ENCODE data around the gene THAP2. TPM values are rescaled to one million over a fixed set of nuclear protein-coding genes. Genes with fewer than 3 reads are reported as not detected.

THAP2 gene
- total RNA-seq, 4 donors from 2014 or later = 2.4 to 11.6 (median 3.0) TPM

DNA sequence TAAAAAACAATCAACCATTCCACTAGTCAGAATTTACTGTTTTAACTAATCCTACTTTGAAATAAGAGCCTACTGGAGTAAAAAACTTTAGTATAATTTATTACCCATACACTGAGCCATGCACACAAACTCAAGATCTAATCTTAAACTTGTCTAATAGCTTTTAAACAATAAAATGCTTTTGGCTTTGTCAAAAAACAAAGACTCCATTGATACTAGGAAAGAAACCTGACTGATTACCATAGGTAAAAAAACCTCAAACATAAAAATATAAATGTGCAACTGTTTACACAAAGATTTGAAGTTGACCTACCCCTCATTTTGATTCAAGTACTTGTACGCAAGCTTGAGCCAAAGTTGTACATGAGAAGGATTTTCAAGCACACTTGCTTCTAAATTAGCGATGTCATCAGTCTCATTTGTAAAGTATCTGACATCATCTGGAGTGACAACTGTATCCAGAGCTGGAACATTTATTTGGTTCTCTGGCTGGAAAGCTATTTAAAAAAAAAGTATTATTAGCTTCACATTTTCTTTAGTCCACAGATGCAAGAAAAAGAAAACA lies 36.6 kb upstream of the THAP2 start:
- no peaks in the 10 kb centered on the region for H3K27me3 ChIP-seq
- H3K4me3 ChIP-seq (replicated peaks in 1 of 3) = no peak overlapping the region
- 95% methylated on average over 2 of the region's 2 CpGs for WGBS, 2 donors
- H3K36me3 ChIP-seq = peaks cover 73 to 76% of the 10 kb centered on the region in 2 donors
- TF ChIP-seq, protein P1, sequence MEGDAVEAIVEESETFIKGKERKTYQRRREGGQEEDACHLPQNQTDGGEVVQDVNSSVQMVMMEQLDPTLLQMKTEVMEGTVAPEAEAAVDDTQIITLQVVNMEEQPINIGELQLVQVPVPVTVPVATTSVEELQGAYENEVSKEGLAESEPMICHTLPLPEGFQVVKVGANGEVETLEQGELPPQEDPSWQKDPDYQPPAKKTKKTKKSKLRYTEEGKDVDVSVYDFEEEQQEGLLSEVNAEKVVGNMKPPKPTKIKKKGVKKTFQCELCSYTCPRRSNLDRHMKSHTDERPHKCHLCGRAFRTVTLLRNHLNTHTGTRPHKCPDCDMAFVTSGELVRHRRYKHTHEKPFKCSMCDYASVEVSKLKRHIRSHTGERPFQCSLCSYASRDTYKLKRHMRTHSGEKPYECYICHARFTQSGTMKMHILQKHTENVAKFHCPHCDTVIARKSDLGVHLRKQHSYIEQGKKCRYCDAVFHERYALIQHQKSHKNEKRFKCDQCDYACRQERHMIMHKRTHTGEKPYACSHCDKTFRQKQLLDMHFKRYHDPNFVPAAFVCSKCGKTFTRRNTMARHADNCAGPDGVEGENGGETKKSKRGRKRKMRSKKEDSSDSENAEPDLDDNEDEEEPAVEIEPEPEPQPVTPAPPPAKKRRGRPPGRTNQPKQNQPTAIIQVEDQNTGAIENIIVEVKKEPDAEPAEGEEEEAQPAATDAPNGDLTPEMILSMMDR (IDR thresholded peaks at IDR 0.05) = no peak
- TF ChIP-seq POLR2A (IDR thresholded peaks at IDR 0.05) = no peak
- no peak overlapping the region for H3K27ac ChIP-seq
- H3K4me1 ChIP-seq = no peaks in the 10 kb centered on the region
- DNase-seq = no peak
- no peaks in the 10 kb centered on the region for H3K9me3 ChIP-seq
- intact Hi-C loops (cut with DNase I) = no loop called here

DNA sequence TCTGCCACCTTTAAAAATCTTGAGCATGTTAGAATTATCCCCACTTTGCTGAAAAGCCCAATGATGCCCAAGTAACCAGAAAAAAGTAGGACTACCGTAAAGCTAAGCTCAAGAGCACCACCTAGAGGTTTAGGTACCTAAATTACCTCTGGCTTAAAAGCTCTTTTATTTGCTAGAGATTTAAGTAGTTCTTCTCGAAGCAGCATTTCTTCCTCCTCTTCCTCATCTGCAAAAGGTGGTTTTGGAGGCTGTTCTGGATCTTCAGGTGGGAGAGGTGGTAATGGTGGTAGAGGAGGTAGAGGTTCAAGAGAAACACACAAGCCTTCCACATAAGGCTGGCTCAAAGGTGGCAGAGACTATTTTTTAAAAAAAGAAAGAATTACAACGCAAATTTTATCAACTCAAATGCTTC lies 27.4 kb upstream of the THAP2 start:
- intact Hi-C loops (cut with DNase I) = no loop called here
- H3K36me3 ChIP-seq = peaks cover 32 to 55% of the 10 kb centered on the region in 2 donors
- H3K4me1 ChIP-seq = no peaks in the 10 kb centered on the region
- no peaks in the 10 kb centered on the region for H3K9me3 ChIP-seq
- no peak overlapping the region for H3K4me3 ChIP-seq (replicated peaks in 1 of 3)
- no peaks in the 10 kb centered on the region for H3K27me3 ChIP-seq
- no peak for DNase-seq
- H3K27ac ChIP-seq = no peak overlapping the region
- TF ChIP-seq, protein P1 (IDR thresholded peaks at IDR 0.05) = peak; percentile 30 to 75 (median 54)
- TF ChIP-seq POLR2A (IDR thresholded peaks at IDR 0.05) = no peak
- 36 to 41% methylated on average over 3 of the region's 3 CpGs for WGBS, 2 donors

DNA sequence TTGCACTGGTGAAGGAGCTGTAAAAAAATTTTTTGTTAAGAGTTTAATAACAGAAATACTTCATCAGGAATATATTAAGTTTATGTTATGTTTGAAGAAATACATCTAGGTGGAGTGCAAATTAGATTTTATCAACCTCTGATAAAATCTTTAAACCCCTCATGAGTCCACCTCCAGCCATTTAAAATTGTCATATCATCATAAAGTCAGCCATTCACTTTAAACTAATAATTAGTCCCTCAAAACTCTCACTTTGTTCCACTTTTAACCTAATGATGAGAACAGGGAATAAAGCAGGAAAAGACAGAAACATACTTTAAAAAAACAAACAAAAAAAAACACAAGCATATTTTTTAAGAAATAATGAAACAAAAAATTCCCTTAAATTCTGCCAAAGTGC lies 25.6 kb upstream of the THAP2 start:
- intact Hi-C loops (cut with DNase I) = no loop called here

DNA sequence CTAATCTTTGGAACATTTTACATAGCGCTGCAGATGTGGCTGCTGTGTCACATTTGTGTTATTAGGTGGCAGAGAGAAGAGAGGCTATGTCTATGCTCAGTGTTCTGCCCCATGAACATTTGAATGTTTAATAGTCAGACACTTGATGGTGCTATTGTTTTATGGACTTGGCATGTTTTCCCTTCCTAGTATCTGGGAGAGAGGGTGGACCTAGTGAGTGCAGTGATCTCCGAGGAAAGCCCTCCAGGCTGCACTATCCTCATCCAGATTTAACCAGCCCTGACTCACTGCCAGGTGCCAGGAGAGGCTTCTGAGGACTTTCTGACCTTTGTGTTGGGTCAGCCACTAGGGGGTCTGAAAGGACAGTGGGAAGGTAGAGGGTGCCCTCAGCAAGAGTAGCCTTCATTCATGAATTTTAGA lies 24.8 kb upstream of the THAP2 start:
- Histone ChIP-seq H3K9me3 (no peaks in the 10 kb centered on the region), H3K27ac (no peak overlapping the region), H3K27me3 (no peaks in the 10 kb centered on the region), H3K4me1 (no peaks in the 10 kb centered on the region), H3K4me3 (replicated peaks in 1 of 3) (no peak overlapping the region), H3K36me3 (peaks cover 28 to 58% of the 10 kb centered on the region in 2 donors)
- intact Hi-C loops (cut with DNase I) = no loop called here
- peak; percentile 9 to 17 for DNase-seq
- WGBS, 2 donors = 71 to 75% methylated on average over 2 of the region's 2 CpGs
- TF ChIP-seq, protein P1 (IDR thresholded peaks at IDR 0.05) = no peak
- no peak for TF ChIP-seq POLR2A (IDR thresholded peaks at IDR 0.05)

More for the DNA sequence above, 25.6 kb upstream of the THAP2 start:
- Histone ChIP-seq H3K27me3 (no peaks in the 10 kb centered on the region), H3K4me1 (no peaks in the 10 kb centered on the region), H3K4me3 (replicated peaks in 1 of 3) (no peak overlapping the region), H3K27ac (no peak overlapping the region), H3K36me3 (peaks cover 27 to 58% of the 10 kb centered on the region in 2 donors), H3K9me3 (no peaks in the 10 kb centered on the region)
- no peak for DNase-seq
- TF ChIP-seq POLR2A (IDR thresholded peaks at IDR 0.05) = no peak
- TF ChIP-seq, protein P1 (IDR thresholded peaks at IDR 0.05) = no peak

- no peaks in the 10 kb centered on the region for H3K9me3 ChIP-seq
- H3K36me3 ChIP-seq = peaks cover 24 to 60% of the 10 kb centered on the region in 2 donors
- intact Hi-C loops (cut with DNase I) = no loop called here
- no peaks in the 10 kb centered on the region for H3K27me3 ChIP-seq
- no peak overlapping the region for H3K4me3 ChIP-seq (replicated peaks in 1 of 3)
- 97 to 100% methylated on average over 2 of the region's 2 CpGs for WGBS, 2 donors
- H3K27ac ChIP-seq = no peak overlapping the region
- no peak for TF ChIP-seq POLR2A (IDR thresholded peaks at IDR 0.05)
- TF ChIP-seq, protein P1 (IDR thresholded peaks at IDR 0.05) = no peak
- DNase-seq = no peak
- no peaks in the 10 kb centered on the region for H3K4me1 ChIP-seq
Observed at GRCh38 chr12:71640316-71640715, 23.8 kb upstream of the THAP2 start.

Measured in thyroid gland (tissue), 4 donors.